ENCODE measurements around the gene OLFM3.

DNA sequence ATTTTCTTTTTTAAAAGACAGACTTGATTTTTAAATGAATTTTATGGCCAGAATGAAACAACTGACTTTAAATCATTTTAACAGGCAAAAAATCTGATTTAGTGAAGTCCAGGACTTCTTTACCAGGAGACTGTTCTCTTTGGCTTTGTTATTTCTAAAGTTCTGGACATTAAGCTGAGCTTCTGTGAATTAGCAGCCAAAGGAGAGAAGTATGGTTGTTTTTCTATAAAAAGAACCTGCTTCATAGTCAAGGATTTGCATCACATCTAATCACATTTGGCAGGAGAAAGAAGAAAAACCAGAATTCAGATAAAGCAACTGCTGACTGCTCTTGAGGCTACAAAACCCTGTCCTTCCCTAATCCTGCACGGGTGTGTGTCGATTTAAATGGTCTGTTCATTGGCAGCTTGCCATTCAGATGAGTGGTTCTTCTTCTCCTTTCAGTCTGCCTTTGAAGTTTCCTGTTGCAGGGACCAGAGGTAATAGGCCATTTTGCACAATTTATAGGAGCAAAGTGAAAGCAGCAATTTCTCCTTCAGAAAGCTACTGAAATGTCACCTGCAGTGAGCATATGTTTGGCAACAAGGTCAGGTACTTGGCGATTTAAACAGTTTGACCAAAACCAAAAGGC, 215.4 kb downstream of the OLFM3 start:
- TF ChIP-seq TCF12 (IDR thresholded peaks at IDR 0.05; ENCODE audit: low read depth) (no peak), MAX (IDR thresholded peaks at IDR 0.05) (no peak), CEBPB (IDR thresholded peaks at IDR 0.05) (no peak), FOXM1 (IDR thresholded peaks at IDR 0.05; ENCODE audit: borderline replicate concordance, low read depth) (no peak)

Measured in Ishikawa (cell line).